DMS 273 (cell line): ENCODE results near the gene CSK.
A peak's percentile ranks its signal among the peaks of the same experiment; 100 is the strongest.

ENCODE experiments used
- DNase-seq: peaks from one replicate; lab custom pipeline; 2025; ENCODE audit not compliant: unreplicated experiment; lab: John Stamatoyannopoulos, UW

CSK gene

DNA sequence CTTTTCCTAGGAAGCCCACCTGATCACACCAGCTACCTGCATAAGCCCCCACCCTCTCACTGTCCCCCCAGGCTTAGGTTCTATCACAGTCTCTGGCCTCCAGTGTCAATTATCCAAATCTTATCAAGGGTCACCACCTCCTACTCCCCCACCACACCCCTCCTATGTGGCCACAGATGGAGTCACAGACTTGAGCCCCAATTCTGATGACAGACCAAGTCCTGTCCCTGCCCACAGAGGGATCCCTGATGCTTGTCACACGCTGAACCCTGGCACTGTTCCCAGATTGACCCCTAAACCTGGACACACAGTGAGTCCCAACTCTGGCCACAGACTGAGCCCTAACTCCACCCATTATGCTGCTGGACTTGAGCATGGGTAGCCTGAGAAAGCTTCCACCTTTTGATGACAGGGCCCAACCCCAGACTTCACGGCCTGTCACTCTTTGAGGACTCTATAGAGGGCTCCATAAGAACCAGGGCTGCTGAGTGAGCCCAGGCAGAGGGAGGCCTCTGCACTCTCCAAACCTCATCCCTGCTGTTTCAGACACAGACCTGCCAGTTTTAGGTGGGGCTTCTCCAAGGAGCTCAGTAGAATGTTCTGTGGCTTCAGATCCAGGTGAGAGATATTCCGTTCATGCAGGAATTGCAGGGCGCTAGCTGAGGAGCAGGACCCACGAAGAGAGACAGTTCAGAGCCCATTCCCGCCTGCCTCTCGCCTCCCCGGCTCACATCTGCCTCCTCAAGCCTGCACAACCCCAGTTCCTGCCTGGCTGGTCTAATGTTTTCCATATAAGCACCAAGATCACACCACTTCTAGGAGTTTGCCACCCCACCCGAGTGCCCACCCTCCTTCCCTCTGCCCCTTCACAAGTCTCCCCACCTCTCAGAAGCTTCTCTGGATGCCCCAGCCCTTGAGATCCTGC lies 59.2 kb downstream of the CSK start:
- DNase-seq, result no peak

DNA sequence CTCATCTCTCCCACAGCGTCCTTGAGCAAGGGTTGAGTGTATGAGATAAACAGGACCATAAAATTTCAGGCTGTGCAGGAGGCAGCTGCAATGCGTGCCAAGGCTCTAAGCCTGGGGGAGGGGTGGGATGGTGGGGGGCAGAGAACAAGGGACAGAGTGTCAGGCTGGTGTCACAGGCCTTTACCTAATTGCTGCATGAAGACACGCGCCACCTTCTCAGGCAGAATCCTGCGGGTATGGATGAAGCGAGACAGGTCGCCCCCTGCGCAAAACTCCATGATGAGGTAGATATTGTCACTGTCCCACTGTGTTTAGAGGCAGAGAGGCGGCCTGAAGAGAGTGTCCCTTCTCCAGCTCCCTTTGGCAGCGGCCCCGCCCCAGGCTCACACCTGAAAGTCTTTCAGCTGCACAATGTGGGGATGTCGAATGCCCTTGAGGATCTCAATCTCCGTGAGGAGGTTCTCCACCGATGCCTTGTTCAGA lies 60.1 kb downstream of the CSK start:
- DNase-seq, result no peak

- DNase-seq, result peak; percentile 94
Observed at GRCh38 chr15:74842581-74843444, 60.9 kb downstream of the CSK start, which contains the start of gene ULK3. TSS of gene ULK3 (minus strand) at chr15:74843156. CDS start at chr15:74843105, 51 bp downstream.

GRCh38 chr15:74843445-74843828 lies 61.6 kb downstream of the CSK start:
- DNase-seq, result no peak

- no peak for DNase-seq
Observed at GRCh38 chr15:74843891-74844299, 62.0 kb downstream of the CSK start.

DNA sequence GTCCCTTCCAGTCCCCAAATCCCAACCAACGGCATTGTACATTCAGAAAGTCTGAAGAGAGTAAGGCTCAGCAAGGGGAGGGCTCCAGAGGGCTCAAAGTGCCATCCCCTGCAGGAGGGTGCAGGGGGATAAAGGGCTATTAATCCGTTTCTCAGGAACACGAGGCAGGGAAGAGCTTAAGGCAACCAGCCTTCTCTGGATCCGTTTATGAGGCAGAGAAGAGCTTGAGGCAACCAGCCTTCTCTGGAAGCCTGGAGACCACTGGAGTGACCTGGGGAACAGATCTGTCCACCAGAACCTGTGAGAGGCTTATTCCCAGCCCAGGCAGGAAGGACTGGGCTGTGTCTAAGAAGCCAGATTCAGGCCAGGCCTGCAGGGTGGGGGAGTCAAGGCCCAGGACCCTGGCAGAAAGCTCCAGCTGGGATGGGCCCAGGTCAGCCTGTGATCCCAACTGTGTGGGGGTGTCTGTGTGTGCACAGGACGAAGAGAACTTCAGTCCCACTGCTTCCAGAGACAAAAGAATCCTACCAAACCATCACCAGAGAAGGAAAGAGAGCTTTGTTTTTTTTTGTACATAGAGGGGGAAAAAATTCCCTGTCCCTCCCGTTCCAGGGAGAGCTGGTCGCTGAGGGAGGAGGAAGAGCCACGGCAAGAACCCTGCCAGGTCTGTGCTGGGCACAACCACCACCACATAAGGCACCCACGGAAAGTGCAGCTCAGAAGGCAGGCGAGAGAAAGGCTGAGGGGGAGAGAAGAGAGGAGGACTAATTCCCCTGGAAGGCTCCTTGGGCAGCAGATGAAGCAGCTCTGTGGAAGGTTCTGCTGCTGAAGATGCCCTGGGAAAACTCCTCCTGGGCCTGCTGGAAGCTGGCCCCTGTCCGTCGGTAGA lies 62.7 kb downstream of the CSK start:
- no peak for DNase-seq

DNA sequence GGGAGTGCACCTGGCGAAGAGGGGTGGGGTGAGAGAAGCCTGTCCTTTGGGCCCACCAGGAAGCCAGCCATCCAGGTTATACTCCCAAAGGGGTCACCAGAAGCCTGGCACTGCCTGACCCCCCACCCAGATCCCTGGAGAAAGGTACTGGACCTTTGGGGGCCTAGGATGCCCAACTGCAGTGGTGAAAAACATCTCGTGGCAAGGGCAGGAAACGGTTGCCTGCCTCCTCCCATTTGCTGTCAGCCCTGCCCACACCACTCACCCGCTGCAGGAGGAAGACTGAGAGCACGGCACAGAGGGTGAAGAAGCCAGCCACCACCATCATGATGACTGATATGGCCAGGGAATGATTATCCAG lies 63.3 kb downstream of the CSK start:
- no peak for DNase-seq

- no peak for DNase-seq
Observed at GRCh38 chr15:74845581-74845980, 63.7 kb downstream of the CSK start.

DNA sequence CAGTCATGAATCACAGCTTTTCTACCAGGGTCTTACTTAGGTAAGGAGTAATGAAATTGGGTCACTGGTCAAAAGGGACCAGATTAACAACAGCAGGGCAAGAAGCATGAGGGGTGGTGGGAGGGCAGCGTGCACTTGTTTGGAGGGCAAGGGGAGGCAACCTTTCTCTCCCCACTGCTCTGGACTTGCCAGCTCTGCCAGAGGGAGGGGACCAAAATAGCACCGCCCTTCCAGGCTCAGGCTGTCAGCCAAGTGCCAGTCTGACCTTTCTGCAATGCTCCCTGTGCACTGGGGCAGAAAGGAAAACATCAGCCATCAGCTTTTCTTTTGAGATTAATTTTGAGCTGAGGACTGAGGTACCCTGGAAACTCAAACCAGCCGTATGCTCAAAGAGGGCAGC lies 65.6 kb downstream of the CSK start:
- peak; percentile 18 for DNase-seq

DNA sequence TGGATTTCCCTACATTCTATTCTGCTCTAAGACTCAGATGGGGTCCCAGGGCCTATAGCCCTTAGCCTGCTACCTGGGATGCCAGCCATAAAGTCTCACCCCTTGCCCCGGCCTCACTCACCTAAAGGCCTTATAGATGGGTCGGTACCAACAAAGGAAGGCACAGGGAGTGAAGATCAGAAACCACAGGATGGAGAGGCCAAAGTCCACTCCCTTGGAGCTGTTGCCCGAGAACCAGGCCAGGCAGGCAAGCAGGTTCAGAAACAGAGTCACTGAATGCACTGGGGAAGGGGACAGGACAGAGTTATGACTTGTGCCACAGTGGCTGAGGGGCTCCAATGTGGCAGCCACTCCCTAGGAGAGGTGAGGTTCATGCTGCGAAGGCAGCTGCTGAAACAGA lies 68.5 kb downstream of the CSK start:
- no peak for DNase-seq

DNA sequence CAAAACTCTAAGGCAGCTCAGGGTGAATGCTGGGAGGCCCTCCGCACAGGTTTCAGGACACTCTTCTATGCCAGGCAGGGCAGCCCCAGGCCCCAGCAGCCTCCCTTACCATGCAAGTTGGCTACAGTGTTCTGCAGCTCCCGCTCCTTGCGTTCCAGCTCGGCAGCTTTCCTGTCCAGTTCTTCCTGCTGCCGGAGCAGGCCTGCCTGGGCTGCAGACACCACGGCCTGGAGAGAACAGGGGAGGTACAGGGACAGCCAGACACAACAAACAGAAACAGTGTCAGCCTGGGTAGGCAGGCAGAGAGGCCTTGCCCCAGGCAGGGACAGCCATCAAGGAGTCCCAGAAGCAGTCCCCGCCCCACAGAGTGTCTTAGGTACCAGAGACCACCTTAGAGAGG lies 70.1 kb downstream of the CSK start:
- no peak for DNase-seq
